ENCODE results near the gene AK9.
"Not testable (repeated sequence)": the region's sequence is repeated elsewhere in the genome, so short reads cannot be mapped to it uniquely, and the experiment has no call there.

AK9 gene

DNA sequence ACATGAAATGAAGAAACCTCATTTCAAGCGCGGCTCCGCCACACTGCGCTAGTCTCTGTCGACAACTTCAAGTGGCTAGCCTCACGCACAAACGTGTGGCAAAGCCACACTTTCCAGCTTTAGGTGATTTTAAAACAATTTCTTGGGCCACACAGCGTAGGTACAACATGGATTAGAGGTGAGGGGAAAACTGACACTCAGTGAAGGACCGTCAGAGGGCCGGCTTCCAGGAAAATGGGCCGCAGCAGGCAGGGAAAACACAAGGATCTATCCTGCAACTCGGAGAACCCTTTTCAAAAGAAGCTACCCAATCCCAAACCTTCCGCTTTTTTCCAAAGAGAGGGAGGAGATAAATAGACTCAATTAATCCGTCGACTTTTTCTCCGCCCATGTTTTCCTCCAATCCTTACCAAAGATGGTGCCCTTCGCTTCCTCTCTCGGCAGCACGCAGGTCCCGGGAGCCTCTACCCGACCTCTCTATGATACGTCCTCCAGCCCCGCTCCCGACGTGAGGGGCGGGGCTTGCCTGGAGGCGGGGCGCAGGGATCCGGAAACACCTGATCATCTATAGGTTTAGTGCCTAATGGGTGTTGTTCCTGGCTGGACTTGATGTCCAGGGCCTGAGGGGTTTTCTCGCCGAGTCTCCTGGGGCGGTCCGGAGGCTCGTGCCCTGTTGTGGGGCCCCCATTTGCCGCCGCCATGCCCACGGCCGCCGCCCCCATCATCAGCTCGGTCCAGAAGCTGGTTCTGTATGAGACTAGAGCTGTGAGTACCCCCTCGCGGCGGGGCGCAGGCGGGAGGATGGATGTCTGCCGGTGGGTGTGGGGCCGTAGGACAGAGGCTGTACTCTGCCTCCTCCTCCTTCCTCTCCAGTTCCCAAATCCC, at the start of gene AK9, which contains the start of gene FIG4:
Gene AK9, minus strand, starts transcription at position 466 of the 885 bp plus-strand sequence. CDS start 15,457 bp downstream, outside the sequence.
Gene FIG4, plus strand, starts transcription at position 560 of the 885 bp plus-strand sequence. Its CDS starts 140 bp downstream, at position 700.
- DNase-seq, result peak; percentile 94

DNA sequence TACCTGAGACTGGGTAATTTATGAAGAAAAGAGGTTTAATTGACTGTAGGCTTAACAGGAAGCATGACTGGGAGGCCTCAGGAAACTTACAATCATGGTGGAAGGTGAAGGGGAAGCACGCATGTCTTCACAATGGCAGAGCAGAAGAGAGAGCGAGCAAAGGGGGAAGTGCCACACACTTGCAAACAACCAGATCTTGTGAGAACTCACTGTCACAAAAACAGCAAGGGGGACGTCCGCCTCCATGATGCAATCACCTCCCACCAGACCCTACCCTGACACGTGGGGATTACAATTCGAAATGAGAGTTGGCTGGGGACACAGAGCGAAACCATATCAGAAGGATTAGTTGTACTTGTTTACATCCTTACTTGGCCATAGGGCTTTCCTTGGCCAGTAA, 49.8 kb upstream of the AK9 start:
- no peak for DNase-seq

- no peak for DNase-seq
These were observed 48.7 kb upstream of the AK9 start for GRCh38 chr6:109739686-109740085.

GRCh38 chr6:109738667-109739066, 47.7 kb upstream of the AK9 start:
- no peak for DNase-seq

DNA sequence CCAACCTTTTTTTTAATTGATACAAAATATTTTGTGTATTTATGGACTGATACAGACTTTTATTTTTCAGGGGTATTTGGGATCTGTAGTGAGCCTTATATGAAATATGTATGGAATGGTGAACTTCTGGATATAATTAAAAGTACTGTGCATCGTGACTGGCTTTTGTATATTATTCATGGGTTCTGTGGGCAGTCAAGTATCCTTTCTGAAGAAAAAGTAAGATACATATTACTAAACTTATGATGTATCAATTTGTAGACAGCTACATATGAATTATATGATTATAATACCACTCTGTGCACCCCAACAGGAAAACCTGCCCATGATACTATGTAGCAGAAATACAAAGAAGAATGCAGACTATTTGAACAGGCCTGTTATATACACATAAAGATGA, 47.3 kb upstream of the AK9 start:
- DNase-seq, result no peak

- DNase-seq, result no peak
These were observed 45.4 kb upstream of the AK9 start for GRCh38 chr6:109736273-109737025.

DNA sequence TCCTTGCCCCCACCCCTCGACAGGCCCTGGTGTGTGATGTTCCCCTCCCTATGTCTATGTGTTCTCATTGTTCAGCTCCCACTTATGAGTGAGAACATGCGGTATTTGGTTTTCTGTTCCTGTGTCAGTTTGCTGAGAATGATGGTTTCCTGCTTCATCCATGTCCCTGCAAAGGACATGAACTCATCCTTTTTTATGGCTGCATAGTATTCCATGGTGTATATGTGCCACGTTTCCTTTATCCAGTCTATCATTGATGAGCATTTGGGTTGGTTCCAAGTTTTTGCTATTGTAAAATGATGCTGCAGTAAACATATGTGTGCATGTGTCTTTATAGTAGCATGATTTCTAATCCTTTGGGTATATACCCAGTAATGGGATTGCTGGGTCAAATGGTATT, 34.2 kb upstream of the AK9 start:
- not testable (repeated sequence) for DNase-seq

GRCh38 chr6:109722564-109723254, 31.7 kb upstream of the AK9 start:
- DNase-seq, result no peak

GRCh38 chr6:109722011-109722410, 31.0 kb upstream of the AK9 start:
- no peak for DNase-seq

GRCh38 chr6:109720311-109720710, 29.3 kb upstream of the AK9 start:
- no peak for DNase-seq

DNA sequence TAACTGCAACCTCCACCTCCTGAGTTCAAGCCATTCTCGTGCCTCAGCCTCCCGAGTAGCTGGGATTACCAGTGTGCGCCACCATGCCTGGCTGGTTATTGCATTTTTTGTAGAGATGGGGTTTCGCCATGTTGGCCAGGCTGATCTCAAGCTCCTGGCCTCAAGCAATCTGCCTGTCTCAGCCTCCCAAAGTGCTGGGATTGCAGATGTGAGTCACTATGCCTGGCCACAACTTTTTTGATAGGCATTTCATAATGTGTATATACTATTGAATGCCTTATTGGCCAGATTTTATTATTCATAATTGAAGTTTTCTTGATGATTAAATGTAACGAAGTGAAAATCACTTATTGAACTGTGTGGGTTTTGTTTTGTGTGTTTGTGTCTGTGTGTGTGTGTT, 28.0 kb upstream of the AK9 start:
- DNase-seq, result no peak

DNA sequence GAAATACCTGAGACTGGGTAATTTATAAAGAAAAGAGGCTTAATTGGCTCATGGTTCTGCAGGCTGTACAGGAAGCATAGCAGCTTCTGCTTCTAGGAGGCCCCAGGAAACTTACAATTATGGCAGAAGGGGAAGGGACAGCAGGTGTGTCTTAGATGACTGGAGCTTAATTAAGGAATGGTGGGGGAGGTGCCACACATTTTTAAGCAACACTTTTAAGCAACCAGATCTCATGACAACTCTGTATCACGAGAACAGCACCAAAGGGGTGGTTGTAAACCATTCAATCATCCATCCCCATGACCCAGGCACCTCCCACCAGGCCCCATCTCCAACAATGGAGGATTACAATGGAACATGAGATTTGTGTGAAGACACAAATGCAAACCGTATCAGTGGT, 27.0 kb upstream of the AK9 start:
- DNase-seq, result no peak

GRCh38 chr6:109715616-109716015, 24.6 kb upstream of the AK9 start:
- no peak for DNase-seq

- no peak for DNase-seq
These were observed 23.6 kb upstream of the AK9 start for GRCh38 chr6:109714611-109715010.

DNA sequence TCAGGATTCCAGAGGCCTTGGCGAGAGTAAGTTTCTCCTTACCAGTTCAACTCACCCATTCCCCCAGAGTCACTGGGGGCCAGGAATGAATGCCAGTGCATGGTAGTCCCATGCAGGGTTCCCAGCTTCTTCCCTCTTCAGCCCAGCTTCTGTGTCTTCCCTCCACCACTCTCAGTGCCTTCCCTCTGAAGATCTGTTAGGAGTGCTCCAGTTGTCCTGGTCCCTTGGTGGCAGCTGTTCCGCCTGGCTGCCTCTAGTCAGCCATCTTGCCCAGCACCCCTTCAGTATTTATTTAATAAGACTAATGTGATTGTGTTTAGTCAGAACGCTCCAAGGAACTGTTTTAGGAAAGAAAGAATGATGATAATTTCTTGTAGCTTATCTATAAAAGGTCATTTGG, 23.2 kb upstream of the AK9 start:
- no peak for DNase-seq

DNA sequence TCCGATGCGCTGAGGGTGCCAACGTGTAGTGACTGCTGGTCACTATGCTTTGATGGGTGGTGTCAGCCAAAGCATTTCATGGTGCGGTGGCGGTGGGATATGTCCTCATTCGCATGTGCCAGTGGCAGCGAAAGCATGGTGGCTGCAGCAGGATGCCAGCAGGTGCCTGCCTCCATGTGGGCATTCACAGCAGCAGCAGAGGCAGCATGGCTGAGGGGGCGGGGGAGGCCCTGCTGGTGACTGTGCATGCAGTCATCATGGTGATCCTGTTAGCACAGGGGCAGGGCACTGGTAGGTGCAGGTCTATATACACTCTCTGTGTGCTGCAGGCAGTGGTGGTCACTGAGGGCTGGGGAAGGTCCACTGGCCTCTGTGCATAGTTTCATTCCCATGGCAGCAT, 22.1 kb upstream of the AK9 start:
- no peak for DNase-seq

- DNase-seq, result not testable (repeated sequence)
These were observed 17.1 kb upstream of the AK9 start for GRCh38 chr6:109708099-109708498.

DNA sequence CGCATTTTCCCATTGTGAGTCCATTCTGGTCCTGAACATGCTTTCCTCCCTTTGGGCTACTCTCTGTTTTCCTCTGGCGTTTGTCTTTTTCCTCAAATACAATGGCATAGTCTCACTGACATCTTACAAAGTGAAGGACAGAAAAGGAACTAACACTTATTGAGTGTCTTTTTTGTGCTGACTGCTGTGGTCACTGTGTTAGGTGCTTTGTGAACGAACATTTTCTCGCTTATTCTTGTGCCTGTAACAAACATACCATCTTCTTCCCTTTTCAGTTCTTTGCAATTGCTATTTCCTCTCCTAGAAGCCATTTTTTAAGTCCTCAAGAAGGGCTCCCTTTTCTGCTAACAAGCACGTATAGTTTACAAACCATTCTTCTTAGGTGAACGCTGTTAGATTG, 15.5 kb upstream of the AK9 start:
- DNase-seq, result no peak

DNA sequence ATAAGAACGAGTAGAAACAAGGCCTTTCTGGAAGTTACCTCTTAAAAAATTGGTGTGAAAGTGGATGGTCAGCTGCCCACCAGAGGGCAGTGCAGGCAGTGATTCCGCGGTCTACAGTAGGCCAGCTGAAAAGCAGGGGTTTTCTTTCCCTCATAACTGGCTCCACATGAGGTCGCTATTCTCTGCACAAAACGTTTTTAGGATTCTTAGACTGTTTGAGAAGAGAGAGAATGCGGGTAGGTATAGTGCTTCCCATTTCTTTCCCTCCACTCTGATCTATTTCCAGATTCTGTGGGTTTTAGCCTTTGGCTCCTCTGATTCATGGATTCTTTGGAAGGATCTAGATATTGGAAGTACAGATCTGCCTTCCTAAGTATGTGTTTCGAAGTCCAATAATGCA, 14.3 kb upstream of the AK9 start:
- peak; percentile 74 for DNase-seq

DNA sequence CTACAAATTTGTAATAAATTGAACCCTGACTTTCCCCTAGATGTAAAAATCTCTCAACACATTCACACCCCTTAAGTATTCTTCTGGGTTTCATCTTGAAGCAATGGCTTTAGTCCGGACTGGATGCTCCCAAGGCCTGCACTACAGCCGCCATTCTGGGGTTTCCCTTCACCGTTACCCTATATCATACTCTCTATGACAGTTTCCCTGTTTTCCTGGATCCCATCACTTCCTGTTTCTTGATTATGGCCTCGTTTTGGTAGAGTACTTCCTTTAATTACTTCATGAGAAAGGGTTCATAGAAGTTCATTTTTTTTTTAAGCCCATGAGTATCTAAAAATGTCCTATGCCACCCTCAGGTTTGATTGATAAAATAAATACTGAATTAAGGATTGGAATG, 11.8 kb upstream of the AK9 start:
- DNase-seq, result no peak

DNA sequence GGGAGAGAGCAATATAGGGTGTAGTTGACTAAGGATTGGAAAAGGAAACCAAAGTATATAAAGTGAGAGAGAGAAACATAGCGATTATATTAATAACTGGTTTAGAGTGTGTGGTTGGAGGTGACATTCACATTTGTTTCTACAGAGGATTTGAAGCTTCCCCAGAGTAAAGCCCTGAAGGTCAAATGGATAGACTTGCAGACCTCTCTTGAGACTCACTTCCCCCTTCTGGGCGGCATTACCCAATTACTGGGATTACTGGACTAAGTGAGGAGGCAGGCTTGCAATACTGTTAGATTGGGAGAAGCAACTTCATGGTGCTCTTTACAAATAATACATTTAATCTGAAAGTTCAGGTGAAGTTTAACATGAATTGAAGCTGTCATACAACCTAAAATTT, 10.8 kb upstream of the AK9 start:
- no peak for DNase-seq

GRCh38 chr6:109701221-109701620, 10.2 kb upstream of the AK9 start:
- DNase-seq, result no peak

DNA sequence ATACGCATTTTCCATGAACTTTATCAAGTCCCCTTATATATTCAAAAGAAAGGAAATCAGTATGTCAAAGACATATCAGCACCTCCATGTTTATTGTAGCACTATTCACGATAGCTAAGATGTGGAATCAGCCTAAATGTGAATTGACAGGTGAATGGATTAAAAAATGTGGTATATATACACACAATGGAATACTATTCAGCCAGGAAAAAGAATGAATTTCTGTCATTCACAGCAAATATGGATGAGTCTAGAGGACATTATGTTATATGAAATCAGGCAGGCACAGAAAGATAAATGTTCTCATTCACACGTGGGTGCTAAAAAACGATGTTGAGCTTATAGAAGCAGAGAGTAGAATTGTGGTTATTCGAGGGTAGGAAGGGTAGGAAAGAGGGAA, 5.4 kb upstream of the AK9 start:
- DNase-seq, result no peak
